ENCODE results near the gene SNAPC5.
"Not testable (repeated sequence)": the region's sequence is repeated elsewhere in the genome, so short reads cannot be mapped to it uniquely, and the experiment has no call there.

The SNAPC5 gene

DNA sequence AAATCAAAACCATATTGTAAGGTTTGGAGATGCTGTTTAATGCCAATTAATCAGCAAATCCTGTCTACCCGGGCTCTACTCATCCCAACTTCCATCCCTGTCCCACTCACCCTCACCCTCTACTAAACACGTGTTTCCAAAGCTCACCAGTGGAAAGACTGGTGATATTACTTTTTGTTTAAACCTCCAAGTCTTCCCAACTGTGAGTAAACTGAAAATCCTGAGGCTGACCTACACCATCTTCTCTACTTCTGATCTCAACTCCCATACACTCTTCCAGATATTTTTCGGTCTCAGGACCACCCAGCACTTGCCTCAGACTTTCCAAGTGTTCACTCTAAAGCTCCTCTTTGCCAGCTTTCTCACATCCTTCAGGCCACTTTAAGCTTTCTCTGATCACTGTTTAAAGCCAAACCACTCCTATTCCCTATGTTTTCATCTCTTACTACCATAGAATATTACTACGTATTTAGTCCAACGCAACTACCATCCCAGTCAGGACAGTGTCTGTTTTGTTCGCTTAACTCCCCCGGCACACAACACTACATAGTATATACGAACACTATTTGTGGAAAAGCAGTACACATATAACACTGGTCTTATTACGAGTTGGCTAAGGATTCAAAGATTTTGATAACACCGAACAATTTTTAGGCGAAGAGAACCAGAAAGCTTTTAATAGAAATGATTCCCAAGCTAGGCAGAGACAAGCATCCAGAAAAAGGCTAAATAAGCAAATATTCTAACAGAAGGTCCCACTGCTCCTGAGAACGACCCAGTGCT, 6.4 kb upstream of the SNAPC5 start:
- peak overlapping the region; percentile 94 for H3K4me3 ChIP-seq (ENCODE audit: low read length)
- DNase-seq (ENCODE audit: low read depth) = no peak
- TF ChIP-seq, protein P1, sequence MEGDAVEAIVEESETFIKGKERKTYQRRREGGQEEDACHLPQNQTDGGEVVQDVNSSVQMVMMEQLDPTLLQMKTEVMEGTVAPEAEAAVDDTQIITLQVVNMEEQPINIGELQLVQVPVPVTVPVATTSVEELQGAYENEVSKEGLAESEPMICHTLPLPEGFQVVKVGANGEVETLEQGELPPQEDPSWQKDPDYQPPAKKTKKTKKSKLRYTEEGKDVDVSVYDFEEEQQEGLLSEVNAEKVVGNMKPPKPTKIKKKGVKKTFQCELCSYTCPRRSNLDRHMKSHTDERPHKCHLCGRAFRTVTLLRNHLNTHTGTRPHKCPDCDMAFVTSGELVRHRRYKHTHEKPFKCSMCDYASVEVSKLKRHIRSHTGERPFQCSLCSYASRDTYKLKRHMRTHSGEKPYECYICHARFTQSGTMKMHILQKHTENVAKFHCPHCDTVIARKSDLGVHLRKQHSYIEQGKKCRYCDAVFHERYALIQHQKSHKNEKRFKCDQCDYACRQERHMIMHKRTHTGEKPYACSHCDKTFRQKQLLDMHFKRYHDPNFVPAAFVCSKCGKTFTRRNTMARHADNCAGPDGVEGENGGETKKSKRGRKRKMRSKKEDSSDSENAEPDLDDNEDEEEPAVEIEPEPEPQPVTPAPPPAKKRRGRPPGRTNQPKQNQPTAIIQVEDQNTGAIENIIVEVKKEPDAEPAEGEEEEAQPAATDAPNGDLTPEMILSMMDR (conservative IDR thresholded peaks at IDR 0.05; ENCODE audit: low read depth, low read length) = no peak

- peak overlapping the region; percentile 94 for H3K4me3 ChIP-seq (ENCODE audit: low read length)
- not testable (repeated sequence) for DNase-seq (ENCODE audit: low read depth)
Measured at GRCh38 chr15:66503041-66503648, 5.6 kb upstream of the SNAPC5 start.

- TF ChIP-seq, protein P1 (conservative IDR thresholded peaks at IDR 0.05; ENCODE audit: low read depth, low read length) = no peak
- peak overlapping the region; percentile 94 for H3K4me3 ChIP-seq (ENCODE audit: low read length)
- no peak for DNase-seq (ENCODE audit: low read depth)
Measured at GRCh38 chr15:66502491-66502890, 4.9 kb upstream of the SNAPC5 start.

GRCh38 chr15:66500346-66500745, 2.8 kb upstream of the SNAPC5 start:
- H3K4me3 ChIP-seq (ENCODE audit: low read length); DNase-seq (ENCODE audit: low read depth): not testable (repeated sequence)

DNA sequence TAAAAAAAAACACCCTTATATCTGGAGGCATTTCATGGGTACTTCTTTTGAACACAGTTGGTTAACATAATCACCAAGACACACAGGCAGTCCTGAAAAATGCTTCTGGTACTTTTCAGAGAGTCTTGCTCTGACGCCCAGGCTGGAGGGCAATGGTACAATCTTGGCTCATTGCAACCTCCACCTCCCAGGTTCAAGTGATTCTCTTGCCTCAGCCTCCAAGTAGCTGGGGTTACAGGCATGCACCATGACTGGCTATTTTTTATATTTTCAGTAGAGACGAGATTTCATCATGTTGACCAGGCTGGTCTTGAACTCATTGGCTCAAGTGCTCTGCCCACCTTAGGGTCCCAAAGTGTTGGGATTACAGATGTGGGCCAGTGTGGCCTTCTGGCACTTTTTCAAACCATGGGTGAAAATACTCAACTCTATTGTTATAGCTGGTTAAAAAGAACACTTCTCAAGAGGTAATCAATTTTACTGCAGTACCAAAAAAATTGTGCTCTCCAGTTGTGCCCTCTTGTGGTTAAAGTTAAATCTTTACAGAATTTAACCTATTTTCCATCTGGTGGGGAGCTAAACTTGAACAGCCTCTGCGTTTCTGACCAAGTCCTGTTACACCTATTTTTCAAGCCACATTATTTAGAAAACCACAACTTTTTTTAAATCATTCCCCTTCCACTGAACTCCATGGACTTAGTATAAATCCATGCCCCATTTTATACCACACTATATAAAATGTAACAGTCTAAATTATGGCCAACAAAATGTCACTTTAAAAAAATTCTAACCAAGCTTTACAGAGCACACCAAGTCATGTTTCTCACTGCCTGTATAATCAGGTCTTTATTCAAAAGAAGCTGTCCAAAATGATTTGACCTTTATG, 1.2 kb upstream of the SNAPC5 start:
- TF ChIP-seq, protein P1 (conservative IDR thresholded peaks at IDR 0.05; ENCODE audit: low read depth, low read length) = peak; percentile 32
- H3K4me3 ChIP-seq (ENCODE audit: low read length) = no peak overlapping the region
- no peak for DNase-seq (ENCODE audit: low read depth)

- H3K4me3 ChIP-seq (ENCODE audit: low read length) = peak overlapping the region; percentile 96
- no peak for DNase-seq (ENCODE audit: low read depth)
- TF ChIP-seq, protein P1 (conservative IDR thresholded peaks at IDR 0.05; ENCODE audit: low read depth, low read length) = no peak
Measured at GRCh38 chr15:66496951-66497501, 536 bp downstream of the SNAPC5 start.

DNA sequence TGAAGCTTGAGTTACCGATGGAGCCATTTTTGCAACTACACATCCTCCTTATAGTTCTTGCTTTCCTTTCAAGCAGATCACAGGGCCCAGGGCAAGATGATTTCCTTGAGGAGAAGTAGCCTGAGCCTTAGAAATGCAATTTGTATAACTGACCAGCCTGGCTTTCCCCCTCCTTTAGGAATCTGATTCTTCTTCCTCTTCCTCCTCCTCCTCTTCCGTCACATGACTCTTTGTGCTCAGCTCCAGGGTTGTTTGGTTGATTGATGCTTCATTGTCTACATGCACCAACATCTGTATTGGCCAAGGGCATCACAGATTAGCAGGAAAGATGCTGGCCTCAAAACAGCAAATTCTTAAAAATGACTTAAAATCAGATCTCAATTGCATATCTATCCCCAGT, 3.3 kb downstream of the SNAPC5 start:
- TF ChIP-seq, protein P1 (conservative IDR thresholded peaks at IDR 0.05; ENCODE audit: low read depth, low read length) = no peak
- DNase-seq (ENCODE audit: low read depth) = no peak
- no peak overlapping the region for H3K4me3 ChIP-seq (ENCODE audit: low read length)
